Thyroid gland (tissue), 4 donors: ENCODE results near the gene SPATA25. TPM values are rescaled to one million over a fixed set of nuclear protein-coding genes. Genes with fewer than 3 reads are reported as not detected.

Experiments
- DNase-seq, 2 donors: peaks; one replicate each; pipeline ENCODE4 v3.0.0-alpha.2; 2019
- H3K27ac ChIP-seq, 3 donors: fragments of 200-600 bp; sonication (generic); 1 replicate in 2 of 3; 2 replicates in 1 of 3; pipeline ENCODE4 v1.5.1; 2016 to 2019; ENCODE audit warnings: mild to moderate bottlenecking in 1 of 3, moderate library complexity in 1 of 3
- H3K27me3 ChIP-seq: fragments of 200-600 bp; sonication (generic); one replicate; pipeline ENCODE4 v1.5.1; 2019
- H3K36me3 ChIP-seq, 2 donors: fragments of 200-600 bp; sonication (generic); one replicate each; pipeline ENCODE4 v1.5.1; 2016 to 2019
- H3K4me1 ChIP-seq, 2 donors: fragments of 200-600 bp; sonication (generic); one replicate each; pipeline ENCODE4 v1.5.1; 2017 to 2019
- H3K4me3 ChIP-seq, 3 donors: fragments of 200-600 bp; sonication (generic); replicated peaks in 1 of 3; 1 replicate in 2 of 3; 2 replicates in 1 of 3; pipeline ENCODE4 v1.5.1; 2016; ENCODE audit warnings: mild to moderate bottlenecking in 1 of 3
- H3K9me3 ChIP-seq: fragments of 200-600 bp; sonication (generic); one replicate; pipeline ENCODE4 v1.5.1; 2017
- CTCF ChIP-seq, 6 experiments: fragments of 200-600 bp in 3 of 6; fragments of 450-650 bp in 3 of 6; sonication (generic) in 3 of 6; IDR thresholded peaks; one replicate each; pipeline ENCODE4 v1.5.1; 2016 to 2019; ENCODE audit warnings: antibody characterized with exemption in 6 of 6, mild to moderate bottlenecking in 2 of 6, inconsistent platforms in 1 of 6, moderate library complexity in 1 of 6
- POLR2A ChIP-seq, 2 donors: fragments of 450-650 bp; IDR thresholded peaks; one replicate each; pipeline ENCODE4 v1.6.1; 2017; ENCODE audit warnings: antibody characterized with exemption in 2 of 2, mild to moderate bottlenecking in 2 of 2, moderate library complexity in 1 of 2
- WGBS, 2 donors: methylation state at CpG; one replicate each; pipeline ENCODE4 v1.1.5; 2017; 5-methylcytosine and 5-hydroxymethylcytosine counted together
- intact Hi-C: fragments of 100-400 bp; cut with DNase I; formaldehyde crosslinking; loops from one replicate; pipeline ENCODE4 v1.15.1; 2023
- total RNA-seq, 4 donors: library from RNA; depleted of rRNA; stranded (reverse); fragments of >200 nt; gene quantifications; one replicate each; pipeline ENCODE4 v1.2.3, GENCODE V29; 2016

SPATA25 gene
- total RNA-seq, 4 donors from 2014 or later = 3.0 to 8.8 (median 5.0) TPM; not detected in 1

GRCh38 chr20:45918779-45919537 lies 31.5 kb upstream of the SPATA25 start:
- Histone ChIP-seq H3K36me3 (no peaks in the 10 kb centered on the region), H3K27me3 (no peaks in the 10 kb centered on the region), H3K4me1 (peaks cover under 1 to 22% of the 10 kb centered on the region in 2 donors), H3K9me3 (no peaks in the 10 kb centered on the region), H3K4me3 (no peak overlapping the region), H3K27ac (peak overlapping the region; percentile 39 to 61 (median 50))
- DNase-seq = no peak
- no peak for TF ChIP-seq POLR2A (IDR thresholded peaks at IDR 0.05)
- TF ChIP-seq CTCF (IDR thresholded peaks at IDR 0.05) = no peak
- intact Hi-C loops = no loop called here
- WGBS, 2 donors = 81 to 88% methylated on average over 12 of the region's 12 CpGs

- Histone ChIP-seq H3K4me1 (peaks cover 0 to 20% of the 10 kb centered on the region in 2 donors), H3K27ac (peak overlapping the region; percentile 13 to 61 (median 50)), H3K4me3 (no peak overlapping the region), H3K9me3 (no peaks in the 10 kb centered on the region), H3K36me3 (no peaks in the 10 kb centered on the region), H3K27me3 (no peaks in the 10 kb centered on the region)
- 75 to 79% methylated on average over 5 of the region's 5 CpGs for WGBS, 2 donors
- intact Hi-C loops = no loop called here
- TF ChIP-seq POLR2A (IDR thresholded peaks at IDR 0.05) = no peak
- TF ChIP-seq CTCF (IDR thresholded peaks at IDR 0.05) = no peak
- no peak for DNase-seq
Observed at GRCh38 chr20:45918182-45918737, 30.8 kb upstream of the SPATA25 start.

- 65 to 66% methylated on average over 5 of the region's 5 CpGs for WGBS, 2 donors
- H3K36me3 ChIP-seq = no peaks in the 10 kb centered on the region
- no peak overlapping the region for H3K4me3 ChIP-seq
- H3K27me3 ChIP-seq = no peaks in the 10 kb centered on the region
- TF ChIP-seq POLR2A (IDR thresholded peaks at IDR 0.05) = no peak
- no peak for TF ChIP-seq CTCF (IDR thresholded peaks at IDR 0.05)
- H3K9me3 ChIP-seq = no peaks in the 10 kb centered on the region
- no peak for DNase-seq
- H3K27ac ChIP-seq = peak overlapping the region in 2 of 3 donors; percentile 50 to 61
- intact Hi-C loops = no loop called here
- H3K4me1 ChIP-seq = peaks cover 0 to 24% of the 10 kb centered on the region in 2 donors
Observed at GRCh38 chr20:45917790-45918141, 30.3 kb upstream of the SPATA25 start.

- intact Hi-C loops = no loop called here
- Histone ChIP-seq H3K27ac (no peak overlapping the region), H3K27me3 (no peaks in the 10 kb centered on the region), H3K4me1 (peaks cover 8 to 27% of the 10 kb centered on the region in 2 donors), H3K9me3 (no peaks in the 10 kb centered on the region), H3K36me3 (no peaks in the 10 kb centered on the region), H3K4me3 (no peak overlapping the region)
- DNase-seq = no peak
- TF ChIP-seq CTCF (IDR thresholded peaks at IDR 0.05) (no peak), POLR2A (IDR thresholded peaks at IDR 0.05) (no peak)
- WGBS, 2 donors = 55 to 57% methylated on average over 5 of the region's 5 CpGs
Observed at GRCh38 chr20:45913116-45913515, 25.7 kb upstream of the SPATA25 start.

GRCh38 chr20:45912344-45912682 lies 24.9 kb upstream of the SPATA25 start:
- Histone ChIP-seq H3K4me1 (peaks cover 8 to 22% of the 10 kb centered on the region in 2 donors), H3K9me3 (no peaks in the 10 kb centered on the region), H3K36me3 (no peaks in the 10 kb centered on the region), H3K27ac (peak overlapping the region in 1 of 3 donors; percentile 71), H3K4me3 (peak overlapping the region in 1 of 3 donors; percentile 32), H3K27me3 (no peaks in the 10 kb centered on the region)
- TF ChIP-seq CTCF (IDR thresholded peaks at IDR 0.05) = no peak
- TF ChIP-seq POLR2A (IDR thresholded peaks at IDR 0.05) = no peak
- 14 to 19% methylated on average over 4 of the region's 4 CpGs for WGBS, 2 donors
- intact Hi-C loops = no loop called here
- no peak for DNase-seq
